Retinal pigment epithelial cell (primary cell): ENCODE results near the gene SLC25A12.
"Not testable (repeated sequence)": the region's sequence is repeated elsewhere in the genome, so short reads cannot be mapped to it uniquely, and the experiment has no call there.

Experiments used
- DNase-seq: peaks from one replicate; pipeline ENCODE4 v3.0.0-alpha.2; 2010; ENCODE audit warnings: low read depth
- H3K4me3 ChIP-seq: 2 replicates; pipeline ENCODE4 v1.5.1; 2011; ENCODE audit warnings: mild to moderate bottlenecking, low read length, control low read depth, moderate library complexity
- TF ChIP-seq, protein P1 (sequence below): conservative IDR thresholded peaks from 2 replicates; pipeline ENCODE4 v1.5.1; 2011; ENCODE audit warnings: low read depth, low read length, control low read depth, inconsistent platforms

Gene SLC25A12

DNA sequence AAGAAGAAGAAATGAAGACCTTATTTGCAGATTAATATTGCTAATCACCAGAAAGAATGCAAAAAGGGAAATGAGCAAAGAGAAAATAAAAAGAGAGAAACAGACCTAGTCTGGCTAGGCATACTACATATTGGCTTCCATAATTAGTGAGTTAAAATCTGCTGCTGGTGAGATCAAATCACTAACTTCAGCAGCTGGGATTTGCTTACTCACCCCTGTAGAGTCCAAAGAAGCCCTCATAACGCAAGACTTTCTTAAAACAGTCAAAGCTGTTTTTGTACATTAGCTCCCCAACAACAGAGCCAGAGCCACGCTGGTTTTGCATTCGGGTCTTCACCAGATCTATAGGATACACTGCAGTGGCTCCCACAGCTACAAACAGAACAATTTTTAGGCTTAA lies 80.9 kb downstream of the SLC25A12 start:
- no peak overlapping the region for H3K4me3 ChIP-seq
- TF ChIP-seq, protein P1, sequence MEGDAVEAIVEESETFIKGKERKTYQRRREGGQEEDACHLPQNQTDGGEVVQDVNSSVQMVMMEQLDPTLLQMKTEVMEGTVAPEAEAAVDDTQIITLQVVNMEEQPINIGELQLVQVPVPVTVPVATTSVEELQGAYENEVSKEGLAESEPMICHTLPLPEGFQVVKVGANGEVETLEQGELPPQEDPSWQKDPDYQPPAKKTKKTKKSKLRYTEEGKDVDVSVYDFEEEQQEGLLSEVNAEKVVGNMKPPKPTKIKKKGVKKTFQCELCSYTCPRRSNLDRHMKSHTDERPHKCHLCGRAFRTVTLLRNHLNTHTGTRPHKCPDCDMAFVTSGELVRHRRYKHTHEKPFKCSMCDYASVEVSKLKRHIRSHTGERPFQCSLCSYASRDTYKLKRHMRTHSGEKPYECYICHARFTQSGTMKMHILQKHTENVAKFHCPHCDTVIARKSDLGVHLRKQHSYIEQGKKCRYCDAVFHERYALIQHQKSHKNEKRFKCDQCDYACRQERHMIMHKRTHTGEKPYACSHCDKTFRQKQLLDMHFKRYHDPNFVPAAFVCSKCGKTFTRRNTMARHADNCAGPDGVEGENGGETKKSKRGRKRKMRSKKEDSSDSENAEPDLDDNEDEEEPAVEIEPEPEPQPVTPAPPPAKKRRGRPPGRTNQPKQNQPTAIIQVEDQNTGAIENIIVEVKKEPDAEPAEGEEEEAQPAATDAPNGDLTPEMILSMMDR: no peak
- DNase-seq: no peak

DNA sequence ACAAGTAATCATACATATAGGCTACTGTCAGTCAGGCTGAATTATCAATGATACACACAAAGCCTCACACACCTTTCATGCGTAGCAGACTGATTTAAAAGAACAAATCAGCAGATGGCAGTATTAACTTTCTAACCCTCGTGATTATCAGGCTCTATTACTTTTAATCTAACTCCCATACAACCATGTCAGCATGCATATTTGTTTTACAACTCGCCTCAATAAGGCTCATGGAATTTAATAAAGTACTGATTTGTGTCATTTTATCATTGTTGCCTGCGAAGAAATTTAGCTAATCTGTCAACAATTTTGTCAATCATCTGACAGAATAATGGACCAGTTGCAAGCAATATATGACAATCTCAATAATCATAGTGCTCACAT lies 82.8 kb downstream of the SLC25A12 start:
- TF ChIP-seq, protein P1: peak; percentile 34
- H3K4me3 ChIP-seq: no peak overlapping the region
- peak; percentile 11 for DNase-seq

DNA sequence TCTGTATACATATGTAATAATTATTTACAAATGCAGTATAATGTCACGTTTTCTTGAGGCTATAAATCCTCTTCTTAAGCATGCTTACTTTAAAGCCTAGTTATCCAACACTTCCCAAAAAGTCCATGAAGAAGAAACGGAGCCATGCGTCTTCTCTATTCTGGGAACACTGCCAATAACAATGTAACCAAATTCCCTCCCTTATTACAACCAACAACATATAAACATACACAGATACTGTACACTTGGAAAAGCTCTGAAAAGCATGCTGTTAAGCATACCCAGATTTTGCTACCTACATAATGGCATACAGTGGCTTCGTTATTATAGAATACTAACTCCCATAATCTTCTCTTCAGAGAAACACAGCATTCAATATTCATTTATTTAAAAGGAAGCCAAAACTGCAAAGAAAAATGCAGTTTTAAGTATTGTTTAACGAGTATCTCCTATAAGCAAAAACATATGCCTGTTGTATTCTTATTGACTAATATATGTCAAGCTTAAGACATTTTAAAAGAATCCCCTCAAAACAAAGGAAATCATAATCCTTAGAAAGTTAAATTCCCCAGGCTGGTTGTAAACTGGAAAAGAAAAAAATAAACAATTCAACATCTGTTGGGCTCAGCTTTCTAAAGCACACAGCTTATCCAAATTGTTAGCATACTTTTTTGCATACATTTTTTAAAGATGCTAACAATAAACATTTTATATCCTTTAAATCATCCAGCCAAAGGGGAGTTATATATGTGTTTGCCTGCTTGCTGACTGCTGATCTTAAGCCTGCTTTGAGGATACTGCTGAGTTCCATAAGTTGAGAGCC lies 83.4 kb downstream of the SLC25A12 start:
- no peak overlapping the region for H3K4me3 ChIP-seq
- DNase-seq: no peak
- TF ChIP-seq, protein P1: no peak

DNA sequence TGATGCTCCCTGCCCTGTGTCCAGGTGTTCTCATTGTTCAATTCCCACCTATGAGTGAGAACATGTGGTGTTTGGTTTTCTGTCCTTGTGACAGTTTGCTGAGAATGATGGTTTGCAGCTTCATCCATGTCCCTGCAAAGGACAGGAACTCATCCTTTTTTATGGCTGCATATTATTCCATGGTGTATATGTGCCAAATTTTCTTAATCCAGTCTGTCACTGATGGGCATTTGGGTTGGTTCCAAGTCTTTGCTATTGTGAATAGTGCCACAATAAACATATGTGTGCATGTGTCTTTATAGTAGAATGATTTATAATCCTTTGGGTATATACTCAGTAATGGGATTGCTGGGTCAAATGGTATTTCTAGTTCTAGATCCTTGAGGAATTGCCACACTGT lies 85.2 kb downstream of the SLC25A12 start:
- H3K4me3 ChIP-seq, DNase-seq: not testable (repeated sequence)

DNA sequence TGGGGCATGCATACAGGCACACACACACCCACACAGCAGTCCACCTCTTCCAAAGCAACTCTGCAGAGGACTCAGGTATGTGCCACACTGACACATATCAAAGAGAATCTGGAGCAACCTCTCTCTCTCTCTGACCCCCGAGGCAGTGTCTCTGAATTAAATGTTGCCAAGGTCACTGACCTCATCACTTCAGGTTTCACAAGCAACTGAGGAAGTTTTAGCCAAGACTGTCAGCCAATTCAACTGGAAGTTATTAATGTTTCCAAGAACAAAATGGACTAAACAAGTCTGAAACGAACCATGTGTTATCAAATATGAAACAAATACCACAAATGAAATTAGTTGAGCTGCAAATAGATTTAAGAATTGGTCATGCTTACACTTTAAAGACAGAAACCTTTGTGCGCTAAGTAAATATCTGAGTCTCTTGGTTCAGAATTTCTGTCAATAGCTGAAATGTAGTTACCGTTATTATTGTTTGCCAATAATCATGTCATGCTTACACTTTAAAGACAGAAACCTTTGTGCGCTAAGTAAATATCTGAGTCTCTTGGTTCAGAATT lies 86.1 kb downstream of the SLC25A12 start:
- TF ChIP-seq, protein P1: no peak
- no peak for DNase-seq
- H3K4me3 ChIP-seq: no peak overlapping the region

DNA sequence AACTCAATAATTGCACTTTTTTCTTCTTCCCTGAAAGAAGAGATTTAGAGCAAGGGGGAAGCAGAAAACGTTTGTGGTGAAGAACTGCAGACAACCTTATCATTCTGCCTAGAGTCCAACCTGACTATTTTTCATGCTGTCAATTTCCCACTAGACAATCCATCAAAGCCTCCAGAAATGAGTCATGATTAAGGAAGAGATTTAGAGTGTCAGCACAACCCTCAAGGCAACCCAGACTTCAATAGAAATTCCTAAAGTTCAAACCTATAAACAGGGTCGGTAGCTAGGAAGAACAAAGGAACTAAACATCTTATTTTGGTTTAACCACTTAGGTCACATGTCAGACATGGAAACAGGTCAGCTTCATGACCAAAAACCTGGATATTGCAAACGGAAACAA lies 86.9 kb downstream of the SLC25A12 start:
- TF ChIP-seq, protein P1: no peak
- no peak overlapping the region for H3K4me3 ChIP-seq
- no peak for DNase-seq

DNA sequence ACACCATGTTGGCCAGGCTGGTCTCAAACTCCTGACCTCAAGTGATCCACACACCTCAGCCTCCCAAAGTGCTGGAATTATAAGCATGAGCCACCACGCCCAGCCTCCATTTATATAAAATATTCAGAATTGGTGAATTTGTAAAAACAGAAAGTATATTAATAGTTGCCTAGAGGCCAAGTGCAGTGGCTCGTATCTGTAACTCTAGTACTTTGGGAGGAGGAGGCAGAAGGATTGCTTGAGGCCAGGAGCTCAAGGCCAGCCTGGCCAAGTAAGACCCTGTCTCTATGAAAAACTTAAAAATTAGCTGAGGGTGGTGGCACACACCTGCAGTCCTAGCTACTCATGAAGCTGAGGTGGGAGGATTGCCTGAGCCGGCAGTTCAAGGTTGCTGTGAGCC lies 89.6 kb downstream of the SLC25A12 start:
- DNase-seq: no peak
- H3K4me3 ChIP-seq: no peak overlapping the region
- TF ChIP-seq, protein P1: no peak
